ENCODE measurements around the gene CREB3L1. TPM values are rescaled to one million over a fixed set of nuclear protein-coding genes. Genes with fewer than 3 reads are reported as not detected.

Gene CREB3L1
- total RNA-seq, 4 donors from 2014 or later = 35.8 to 50.7 (median 41.6) TPM

- peak overlapping the region; percentile 64 to 86 (median 78) for H3K27ac ChIP-seq
- in situ Hi-C loops (cut with MboI; ENCODE audit: low pct_ligation_motif_present in 1 of 4, low pct_unique_long_range_greater_than_20kb in 1 of 4, low sequenced_read_pairs in 3 of 4) = loop anchor here in 3 of 4 donors (5.0 to 25.0 kb wide), 3 partner anchors 73 to 298 kb away; no protein-coding TSS in a partner anchor
- TF ChIP-seq EP300 (IDR thresholded peaks at IDR 0.05; ENCODE audit: low read depth) = no peak
- TF ChIP-seq POLR2AphosphoS5 (IDR thresholded peaks at IDR 0.05) = no peak
- TF ChIP-seq POLR2A (IDR thresholded peaks at IDR 0.05) = no peak
- peak; percentile 96 to 100 (median 99) for TF ChIP-seq CTCF (IDR thresholded peaks at IDR 0.05)
- H3K27me3 ChIP-seq = peaks cover 36% of the 10 kb centered on the region
- H3K4me1 ChIP-seq = peaks cover 17 to 43% (median 34%) of the 10 kb centered on the region in 4 donors
- no peaks in the 10 kb centered on the region for H3K9me3 ChIP-seq
- intact Hi-C loops (cut with DNase I; ENCODE audit: low total_unique reads) = loop anchor here (1.0 kb wide), 1 partner anchor 69 kb away; no protein-coding TSS in a partner anchor
- no peaks in the 10 kb centered on the region for H3K36me3 ChIP-seq
- WGBS, 2 donors (ENCODE audit: low coverage in 1 of 2) = 18 to 100% methylated on average over 2 to 35 of the region's 46 CpGs
- peak; percentile 86 for DNase-seq
- H3K4me3 ChIP-seq = peak overlapping the region; percentile 7 to 55 (median 30)
These were observed 38.3 kb upstream of the CREB3L1 start for GRCh38 chr11:46238967-46239800.

DNA sequence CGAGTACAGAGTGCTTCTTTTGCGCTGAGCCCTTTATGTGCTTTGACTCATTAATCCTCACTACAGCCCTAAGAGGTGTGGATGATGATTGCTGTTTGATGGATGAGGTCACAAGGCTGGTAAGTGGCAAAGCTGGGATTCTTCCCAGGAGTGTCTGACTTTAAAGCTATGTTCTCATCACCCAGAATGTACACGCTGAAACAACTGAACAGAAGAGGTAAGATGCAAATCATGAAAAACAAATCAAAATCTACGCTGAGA lies 37.7 kb upstream of the CREB3L1 start:
- Histone ChIP-seq H3K36me3 (no peaks in the 10 kb centered on the region), H3K4me1 (peaks cover 17 to 43% (median 34%) of the 10 kb centered on the region in 4 donors), H3K27me3 (peaks cover 33% of the 10 kb centered on the region), H3K4me3 (no peak overlapping the region), H3K9me3 (no peaks in the 10 kb centered on the region), H3K27ac (peak overlapping the region; percentile 41 to 86 (median 78))
- intact Hi-C loops (cut with DNase I; ENCODE audit: low total_unique reads) (no loop called here), in situ Hi-C loops (cut with MboI; ENCODE audit: low pct_ligation_motif_present in 1 of 4, low pct_unique_long_range_greater_than_20kb in 1 of 4, low sequenced_read_pairs in 3 of 4) (loop anchor here (5.0 to 25.0 kb wide), 3 partner anchors 73 to 298 kb away; no protein-coding TSS in a partner anchor)
- 56 to 70% methylated on average over 2 to 4 of the region's 4 CpGs for WGBS, 2 donors (ENCODE audit: low coverage in 1 of 2)
- TF ChIP-seq POLR2AphosphoS5 (IDR thresholded peaks at IDR 0.05) (no peak), CTCF (IDR thresholded peaks at IDR 0.05) (no peak), EP300 (IDR thresholded peaks at IDR 0.05; ENCODE audit: low read depth) (no peak), POLR2A (IDR thresholded peaks at IDR 0.05) (no peak)
- DNase-seq = no peak

DNA sequence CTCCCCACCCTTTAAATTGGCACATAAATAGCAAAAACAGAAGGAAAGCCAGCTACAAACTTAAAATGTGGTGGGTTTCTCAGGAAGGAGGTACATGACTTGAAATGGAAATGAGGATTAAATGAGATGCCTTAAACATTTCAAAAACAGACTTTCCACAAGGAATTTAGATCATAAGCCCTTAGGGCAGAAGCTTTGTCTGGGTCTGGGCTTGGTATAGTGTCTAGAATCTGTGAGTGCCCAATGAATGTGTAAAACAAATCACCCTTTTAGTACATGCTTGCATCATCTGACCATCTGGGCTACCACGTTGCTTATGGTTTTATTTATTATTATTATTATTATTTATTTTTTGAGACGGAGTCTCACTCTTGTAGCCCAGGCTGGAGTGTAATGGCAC lies 37.1 kb upstream of the CREB3L1 start:
- intact Hi-C loops (cut with DNase I; ENCODE audit: low total_unique reads) = no loop called here
- Histone ChIP-seq H3K4me1 (peaks cover 17 to 43% (median 34%) of the 10 kb centered on the region in 4 donors), H3K9me3 (no peaks in the 10 kb centered on the region), H3K36me3 (no peaks in the 10 kb centered on the region), H3K27me3 (peaks cover 31% of the 10 kb centered on the region), H3K4me3 (no peak overlapping the region), H3K27ac (no peak overlapping the region)
- DNase-seq = no peak
- in situ Hi-C loops (cut with MboI; ENCODE audit: low pct_ligation_motif_present in 1 of 4, low pct_unique_long_range_greater_than_20kb in 1 of 4, low sequenced_read_pairs in 3 of 4) = loop anchor here in 2 of 4 donors (5.0 to 25.0 kb wide), 2 partner anchors 72 to 297 kb away; no protein-coding TSS in a partner anchor
- TF ChIP-seq CTCF (IDR thresholded peaks at IDR 0.05) = no peak
- 70 to 86% methylated on average over 2 of the region's 2 CpGs for WGBS, 2 donors (ENCODE audit: low coverage in 1 of 2)

- no peak overlapping the region for H3K4me3 ChIP-seq
- H3K4me1 ChIP-seq = peaks cover 17 to 43% (median 34%) of the 10 kb centered on the region in 4 donors
- no peaks in the 10 kb centered on the region for H3K36me3 ChIP-seq
- no peak overlapping the region for H3K27ac ChIP-seq
- intact Hi-C loops (cut with DNase I; ENCODE audit: low total_unique reads) (no loop called here), in situ Hi-C loops (cut with MboI; ENCODE audit: low pct_ligation_motif_present in 1 of 4, low pct_unique_long_range_greater_than_20kb in 1 of 4, low sequenced_read_pairs in 3 of 4) (loop anchor here in 2 of 4 donors (5.0 to 25.0 kb wide), 2 partner anchors 71 to 296 kb away; no protein-coding TSS in a partner anchor)
- peaks cover 27% of the 10 kb centered on the region for H3K27me3 ChIP-seq
- WGBS, 2 donors (ENCODE audit: low coverage in 1 of 2) = 54 to 88% methylated on average over 2 to 7 of the region's 7 CpGs
- no peak for DNase-seq
- no peak for TF ChIP-seq EP300 (IDR thresholded peaks at IDR 0.05; ENCODE audit: low read depth)
- TF ChIP-seq POLR2AphosphoS5 (IDR thresholded peaks at IDR 0.05) = no peak
- no peak for TF ChIP-seq CTCF (IDR thresholded peaks at IDR 0.05)
- no peak for TF ChIP-seq POLR2A (IDR thresholded peaks at IDR 0.05)
- no peaks in the 10 kb centered on the region for H3K9me3 ChIP-seq
These were observed 36.6 kb upstream of the CREB3L1 start for GRCh38 chr11:46240861-46241260.

All from transverse colon (tissue), 4 donors.